ENCODE measurements around the gene FIGN. TPM values are rescaled to one million over a fixed set of nuclear protein-coding genes. Genes with fewer than 3 reads are reported as not detected.

The FIGN gene
- total and polyA plus RNA-seq, 2 of the 13 experiments (the other 11 are each of a cell fraction or from before 2014, with no cell fraction given), result 6.6 to 6.7 TPM

DNA sequence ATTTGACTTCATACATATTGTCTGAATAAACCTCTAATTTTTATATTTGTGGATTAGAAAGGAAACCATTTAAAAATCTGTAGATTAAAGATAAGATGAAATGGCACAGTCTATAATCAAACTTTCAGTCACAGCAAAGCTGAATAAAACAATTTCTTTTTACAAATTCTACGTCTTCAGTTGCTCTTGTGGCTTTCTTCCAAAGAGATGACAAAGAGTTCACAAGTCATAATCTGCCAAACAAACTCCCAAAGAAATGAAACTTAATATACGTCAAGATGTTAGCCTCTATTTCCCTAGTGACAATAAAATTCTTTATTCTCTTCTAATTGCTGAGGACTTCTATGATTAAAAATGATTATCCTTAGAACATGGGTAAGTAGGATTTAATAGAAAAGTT is 66.3 kb downstream of the FIGN start (continued):
- TF ChIP-seq ZNF280B (CRISPR knock-in tag; IDR thresholded peaks at IDR 0.05; ENCODE audit: borderline replicate concordance) (no peak), PHF5A (CRISPR knock-in tag; IDR thresholded peaks at IDR 0.05; ENCODE audit: low read depth, unreplicated experiment) (no peak), SNRNP70 (IDR thresholded peaks at IDR 0.05; ENCODE audit: low read depth, low read length) (no peak)

DNA sequence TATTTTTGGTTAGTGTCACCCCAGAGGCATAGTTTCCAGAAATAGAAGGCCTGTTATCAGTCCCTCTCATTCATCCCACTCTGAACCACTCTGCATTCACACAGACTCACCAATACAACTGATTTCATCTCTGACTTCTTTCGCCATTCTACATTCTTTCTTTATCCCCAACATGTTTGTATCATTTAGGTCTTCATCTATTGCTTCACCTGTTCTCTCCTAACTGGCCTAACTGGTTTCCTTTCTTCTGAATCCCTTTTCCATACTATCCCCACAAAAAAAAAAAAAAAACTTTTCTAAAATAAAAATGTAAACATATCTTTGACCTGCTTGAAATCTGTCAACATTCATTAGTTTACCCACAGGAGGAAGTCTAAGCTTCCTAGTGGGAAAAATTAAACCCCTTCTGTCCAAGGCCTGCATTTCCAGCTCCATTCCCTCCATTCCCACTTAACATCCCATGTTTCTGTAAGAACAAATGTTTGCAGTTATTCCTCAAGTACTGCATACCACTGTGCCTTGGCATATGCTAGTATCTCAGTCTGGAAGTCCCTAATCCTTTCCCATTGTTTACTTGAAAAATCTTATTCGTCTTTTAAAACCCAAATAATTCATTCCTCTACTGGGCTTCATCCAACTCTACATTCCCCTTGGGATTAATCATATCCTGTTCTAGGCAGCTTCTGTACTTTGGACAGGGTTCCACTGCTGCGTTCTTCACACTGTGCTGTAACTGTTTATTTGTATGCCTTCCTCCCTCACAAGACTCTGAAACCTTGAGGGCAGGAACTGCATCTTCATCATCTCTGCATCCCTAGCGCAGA is 68.5 kb downstream of the FIGN start:
- Histone ChIP-seq H3K36me3 (replicated peaks in 1 of 2; ENCODE audit: control insufficient read depth in 1 of 2, insufficient read depth in 2 of 2, low read length in 2 of 2) (no peaks in the 10 kb centered on the region), H3K9ac (ENCODE audit: insufficient read depth, low read depth, low read length) (peak overlapping the region; percentile 21; the same call in 1 of the 2 replicates), H3K4me2 (ENCODE audit: low read depth, low read length) (peak overlapping the region; percentile 64), H3K27ac (ENCODE audit: extremely low read length, insufficient read depth, low read length) (peak overlapping the region; percentile 66), H4K20me1 (ENCODE audit: insufficient read depth, low read length) (no peaks in the 10 kb centered on the region), H3K27me3 (ENCODE audit: control insufficient read depth in 1 of 2, insufficient read depth in 2 of 2, low read length in 2 of 2) (no peaks in the 10 kb centered on the region), H3K79me2 (ENCODE audit: insufficient read depth, low read length) (no peaks in the 10 kb centered on the region), H3K9me3 (ENCODE audit: low read length) (no peaks in the 10 kb centered on the region), H2AFZ (ENCODE audit: low read length) (no peak overlapping the region), H3K4me3 (replicated peaks in 1 of 3; ENCODE audit: insufficient read depth in 1 of 3, low read depth in 2 of 3, low read length in 3 of 3) (no peak overlapping the region; a peak in 1 of 6 replicates), H3K4me1 (ENCODE audit: insufficient read depth, low read length) (peaks cover 43% of the 10 kb centered on the region)
- BruUV-seq (replicated peaks), result TSS peak; percentile 37
- POLR2A ChIA-PET, result interaction anchor here (1.0 to 1.1 kb wide), 2 partner anchors 20 to 68 kb away, joined by 3 to 6 read pairs; partner anchors contain the start of gene FIGN
- ATAC-seq, result peak; percentile 89
- CTCF ChIA-PET (ENCODE audit: low intra/inter-chr PET ratio, low total read pairs), result no interaction called here
- in situ Hi-C loops (cut with HindIII; ENCODE audit: extremely low pct_ligation_motif_present, low pct_unique_long_range_greater_than_20kb) (no loop called here), intact Hi-C loops (cut with micrococcal nuclease; ENCODE audit: unreplicated experiment) (loop anchor here (1.0 to 10.0 kb wide), 3 partner anchors 50 to 278 kb away; partner anchors contain the start of gene FIGN)
- peak; percentile 81 for DNase-seq (ENCODE audit: low spot score)
- FAIRE-seq, result no peak
- WGBS (ENCODE audit: low lambda C conversion rate), result 24% methylated on average over 4 of the region's 4 CpGs
- TF ChIP-seq RARG (CRISPR knock-in tag; IDR thresholded peaks at IDR 0.05; ENCODE audit: low read depth), result no peak
- TF ChIP-seq, protein P1, sequence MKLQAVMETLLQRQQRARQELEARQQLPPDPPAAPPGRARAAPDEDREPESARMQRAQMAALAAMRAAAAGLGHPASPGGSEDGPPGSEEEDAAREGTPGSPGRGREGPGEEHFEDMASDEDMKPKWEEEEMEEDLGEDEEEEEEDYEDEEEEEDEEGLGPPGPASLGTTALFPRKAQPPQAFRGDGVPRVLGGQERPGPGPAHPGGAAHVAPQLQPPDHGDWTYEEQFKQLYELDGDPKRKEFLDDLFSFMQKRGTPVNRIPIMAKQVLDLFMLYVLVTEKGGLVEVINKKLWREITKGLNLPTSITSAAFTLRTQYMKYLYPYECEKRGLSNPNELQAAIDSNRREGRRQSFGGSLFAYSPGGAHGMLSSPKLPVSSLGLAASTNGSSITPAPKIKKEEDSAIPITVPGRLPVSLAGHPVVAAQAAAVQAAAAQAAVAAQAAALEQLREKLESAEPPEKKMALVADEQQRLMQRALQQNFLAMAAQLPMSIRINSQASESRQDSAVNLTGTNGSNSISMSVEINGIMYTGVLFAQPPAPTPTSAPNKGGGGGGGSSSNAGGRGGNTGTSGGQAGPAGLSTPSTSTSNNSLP (IDR thresholded peaks at IDR 0.05; ENCODE audit: low read depth, low read length), result peak; percentile 24
- TF ChIP-seq, protein P2, sequence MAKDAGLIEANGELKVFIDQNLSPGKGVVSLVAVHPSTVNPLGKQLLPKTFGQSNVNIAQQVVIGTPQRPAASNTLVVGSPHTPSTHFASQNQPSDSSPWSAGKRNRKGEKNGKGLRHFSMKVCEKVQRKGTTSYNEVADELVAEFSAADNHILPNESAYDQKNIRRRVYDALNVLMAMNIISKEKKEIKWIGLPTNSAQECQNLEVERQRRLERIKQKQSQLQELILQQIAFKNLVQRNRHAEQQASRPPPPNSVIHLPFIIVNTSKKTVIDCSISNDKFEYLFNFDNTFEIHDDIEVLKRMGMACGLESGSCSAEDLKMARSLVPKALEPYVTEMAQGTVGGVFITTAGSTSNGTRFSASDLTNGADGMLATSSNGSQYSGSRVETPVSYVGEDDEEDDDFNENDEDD (CRISPR knock-in tag; IDR thresholded peaks at IDR 0.05; ENCODE audit: borderline replicate concordance), result 0 out of 2 replicates have a peak, but pooled peaks have one; percentile 10
- peak; percentile 58; the same call in 1 of the 2 replicates for TF ChIP-seq FOXO1 (CRISPR knock-in tag; IDR thresholded peaks at IDR 0.05)
- TF ChIP-seq GTF3A (CRISPR knock-in tag; conservative IDR thresholded peaks at IDR 0.05), result no peak
- TF ChIP-seq FOXA3 (CRISPR knock-in tag; IDR thresholded peaks at IDR 0.05), result peak; percentile 32
- no peak for TF ChIP-seq ATM (IDR thresholded peaks at IDR 0.05; ENCODE audit: borderline replicate concordance)
- TF ChIP-seq ZFY (CRISPR knock-in tag; IDR thresholded peaks at IDR 0.05), result 0 out of 2 replicates have a peak, but pooled peaks have one; percentile 23
- no peak for TF ChIP-seq ZNF446 (CRISPR knock-in tag; IDR thresholded peaks at IDR 0.05)
- no peak for TF ChIP-seq CREB1 (IDR thresholded peaks at IDR 0.05)
- TF ChIP-seq CREB1 (CRISPR knock-in tag; IDR thresholded peaks at IDR 0.05), result peak; percentile 60; the same call in 1 of the 2 replicates
- TF ChIP-seq ZBTB20 (CRISPR knock-in tag; IDR thresholded peaks at IDR 0.05; ENCODE audit: borderline replicate concordance, low read depth), result 0 out of 2 replicates have a peak, but pooled peaks have one; percentile 11

Measured in HepG2 (cell line).